Endodermal cell (in vitro differentiated cells): ENCODE results near the gene GALNT16. TPM values are rescaled to one million over a fixed set of nuclear protein-coding genes. Genes with fewer than 3 reads are reported as not detected.

Experiments
- DNase-seq: peaks from one replicate; pipeline ENCODE4 v3.0.0-alpha.2; 2017
- H3K27ac ChIP-seq: 2 replicates; pipeline ENCODE4 v1.5.1; 2013; ENCODE audit warnings: mild to moderate bottlenecking, low read depth, low read length, moderate library complexity
- H3K27me3 ChIP-seq: 2 replicates; pipeline ENCODE4 v1.6.1; 2013; ENCODE audit warnings: mild to moderate bottlenecking, low read length, moderate library complexity; ENCODE audit not compliant: insufficient read depth, control insufficient read depth, poor library complexity, severe bottlenecking
- H3K36me3 ChIP-seq: 2 replicates; pipeline ENCODE4 v1.7.0; 2013; ENCODE audit warnings: mild to moderate bottlenecking, low read length, moderate library complexity; ENCODE audit not compliant: control insufficient read depth, insufficient read depth
- H3K4me1 ChIP-seq: one replicate; pipeline ENCODE4 v1.7.0; 2013; ENCODE audit warnings: low read length; ENCODE audit not compliant: control insufficient read depth, insufficient read depth
- H3K4me3 ChIP-seq: 2 replicates; pipeline ENCODE4 v1.5.1; 2013; ENCODE audit warnings: mild to moderate bottlenecking, low read length, moderate library complexity
- H3K9ac ChIP-seq: 2 replicates; pipeline ENCODE4 v1.6.1; 2013; ENCODE audit warnings: mild to moderate bottlenecking, low read length, moderate library complexity; ENCODE audit not compliant: poor library complexity, severe bottlenecking; ENCODE audit errors: extremely low read depth
- H3K9me3 ChIP-seq: 2 replicates; pipeline ENCODE4 v1.6.1; 2013; ENCODE audit warnings: mild to moderate bottlenecking, low read length, moderate library complexity; ENCODE audit not compliant: control insufficient read depth
- H3K27ac Mint-ChIP-seq: 2 replicates; pipeline ENCODE4 v1.8.0; 2020; ENCODE audit warnings: mixed read lengths
- H3K27me3 Mint-ChIP-seq: 2 replicates; pipeline ENCODE4 v1.8.0; 2021; ENCODE audit warnings: mild to moderate bottlenecking, mixed read lengths; ENCODE audit not compliant: insufficient read depth
- H3K36me3 Mint-ChIP-seq: 2 replicates; pipeline ENCODE4 v1.8.0; 2020; ENCODE audit warnings: low read depth, mixed read lengths
- H3K4me1 Mint-ChIP-seq: 2 replicates; pipeline ENCODE4 v1.8.0; 2020; ENCODE audit warnings: mixed read lengths
- H3K4me3 Mint-ChIP-seq: 2 replicates; pipeline ENCODE4 v1.8.0; 2020; ENCODE audit warnings: mild to moderate bottlenecking, moderate library complexity, mixed read lengths
- H3K9me3 Mint-ChIP-seq: 2 replicates; pipeline ENCODE4 v1.8.0; 2020; ENCODE audit warnings: mild to moderate bottlenecking, mixed read lengths
- CTCF ChIP-seq: fragments of 200-600 bp; sonication (generic); conservative IDR thresholded peaks from 2 replicates; pipeline ENCODE4 v1.5.0; 2021; ENCODE audit warnings: antibody characterized with exemption, mild to moderate bottlenecking
- WGBS, 2 experiments: methylation state at CpG; one replicate each; pipeline versions ENCODE4 v1.1.5 to v1.1.7; 2013; ENCODE audit warnings: missing lambda C conversion rate in 2 of 2, mixed read lengths in 1 of 2; ENCODE audit not compliant: insufficient coverage in 1 of 2, insufficient read length in 1 of 2; 5-methylcytosine and 5-hydroxymethylcytosine counted together
- total RNA-seq, 2 donors: library from RNA; stranded (reverse); fragmentation: NEBNext Ultra II Directional in 1 of 2; extraction: Animal tissue kit (Norgen Biotek cat#: 25700) in 1 of 2; gene quantifications; 2 replicates in 1 of 2; 3 replicates in 1 of 2; pipeline ENCODE4 v1.2.1, GENCODE V29; 2021

The GALNT16 gene
- total RNA-seq, 2 donors from 2014 or later = 2.2 to 8.0 TPM

- Mint-ChIP-seq H3K4me3 (no peak overlapping the region), H3K27me3 (no peaks in the 10 kb centered on the region), H3K27ac (no peak overlapping the region), H3K9me3 (no peaks in the 10 kb centered on the region), H3K36me3 (peaks cover 82% of the 10 kb centered on the region), H3K4me1 (peaks cover 9% of the 10 kb centered on the region)
- H3K4me1 ChIP-seq = no peaks in the 10 kb centered on the region
- no peak overlapping the region for H3K4me3 ChIP-seq
- DNase-seq = no peak
- no peak overlapping the region for H3K9ac ChIP-seq
- whole genome bisulfite sequencing, 2 experiments = 98 to 100% methylated on average over 1 to 3 of the region's 3 CpGs
- H3K9me3 ChIP-seq = no peaks in the 10 kb centered on the region
- TF ChIP-seq CTCF = no peak
- H3K36me3 ChIP-seq = peaks cover 87% of the 10 kb centered on the region
- no peaks in the 10 kb centered on the region for H3K27me3 ChIP-seq
- no peak overlapping the region for H3K27ac ChIP-seq
Measured at GRCh38 chr14:69392481-69392880, 132.5 kb downstream of the GALNT16 start.

DNA sequence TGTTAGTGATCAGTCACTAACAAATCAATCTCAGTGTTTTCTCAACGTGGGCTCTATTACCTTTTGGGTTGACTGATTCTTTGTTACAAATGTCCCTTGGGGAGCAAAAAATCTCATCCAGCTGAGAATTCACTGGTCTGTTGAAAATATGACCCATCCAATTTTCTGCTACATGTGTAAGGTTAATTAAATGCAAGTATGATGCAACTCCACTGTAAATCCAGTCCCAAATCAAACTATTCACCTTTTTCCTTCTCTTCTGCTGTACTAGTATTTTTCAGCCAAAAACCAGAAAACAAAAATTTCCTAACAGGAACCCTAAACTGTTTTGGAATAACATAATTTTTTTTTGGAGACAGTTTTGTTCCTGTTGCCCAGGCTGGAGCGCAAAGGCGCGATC, 136.0 kb downstream of the GALNT16 start:
- Mint-ChIP-seq H3K4me3 (peak overlapping the region; percentile 93), H3K9me3 (no peaks in the 10 kb centered on the region), H3K27me3 (no peaks in the 10 kb centered on the region), H3K27ac (no peak overlapping the region), H3K4me1 (peaks cover 25% of the 10 kb centered on the region), H3K36me3 (peaks cover 54% of the 10 kb centered on the region)
- no peaks in the 10 kb centered on the region for H3K27me3 ChIP-seq
- 97 to 100% methylated on average over 4 of the region's 4 CpGs for WGBS, 2 experiments
- peak overlapping the region; percentile 95 for H3K4me3 ChIP-seq
- no peak for TF ChIP-seq CTCF
- H3K27ac ChIP-seq = no peak overlapping the region
- no peaks in the 10 kb centered on the region for H3K4me1 ChIP-seq
- no peaks in the 10 kb centered on the region for H3K9me3 ChIP-seq
- H3K9ac ChIP-seq = no peak overlapping the region
- H3K36me3 ChIP-seq = peaks cover 61% of the 10 kb centered on the region
- no peak for DNase-seq

- no peaks in the 10 kb centered on the region for H3K27me3 ChIP-seq
- no peaks in the 10 kb centered on the region for H3K4me1 ChIP-seq
- peaks cover 33% of the 10 kb centered on the region for H3K36me3 Mint-ChIP-seq
- H3K9ac ChIP-seq = peak within 1 kb of the TSS; percentile 97
- H3K27ac ChIP-seq = peak within 1 kb of the TSS; percentile 84
- H3K4me1 Mint-ChIP-seq = peaks cover 27% of the 10 kb centered on the region
- H3K9me3 ChIP-seq = no peaks in the 10 kb centered on the region
- peaks cover 39% of the 10 kb centered on the region for H3K36me3 ChIP-seq
- 0% methylated on average over 38 to 53 of the region's 53 CpGs for WGBS, 2 experiments
- H3K4me3 ChIP-seq = peak within 1 kb of the TSS; percentile 95
- peak within 1 kb of the TSS; percentile 100 for H3K27ac Mint-ChIP-seq
- peak within 1 kb of the TSS; percentile 93 for H3K4me3 Mint-ChIP-seq
- no peaks in the 10 kb centered on the region for H3K27me3 Mint-ChIP-seq
- peak; percentile 96 for DNase-seq
- H3K9me3 Mint-ChIP-seq = no peaks in the 10 kb centered on the region
- no peak for TF ChIP-seq CTCF
Measured at GRCh38 chr14:69398053-69398817, 138.3 kb downstream of the GALNT16 start, which contains the start of the genes ERH and SLC39A9. ERH (minus strand) TSS chr14:69398299; CDS start chr14:69398233, 66 bp downstream. SLC39A9 (plus strand) TSS chr14:69398692; CDS start chr14:69399370, 678 bp downstream.
